GM21528 (cell line): ENCODE results near the gene GBP2.
A peak's percentile ranks its signal among the peaks of the same experiment; 100 is the strongest.

ENCODE experiments used
- ATAC-seq: cut with Tn5 transposase; IDR thresholded peaks from one replicate; pipeline ENCODE4 v1.9.1; 2021; ENCODE audit warnings: mild to moderate bottlenecking, moderate library complexity; ENCODE audit not compliant: unreplicated experiment, low FRiP score

Gene GBP2

DNA sequence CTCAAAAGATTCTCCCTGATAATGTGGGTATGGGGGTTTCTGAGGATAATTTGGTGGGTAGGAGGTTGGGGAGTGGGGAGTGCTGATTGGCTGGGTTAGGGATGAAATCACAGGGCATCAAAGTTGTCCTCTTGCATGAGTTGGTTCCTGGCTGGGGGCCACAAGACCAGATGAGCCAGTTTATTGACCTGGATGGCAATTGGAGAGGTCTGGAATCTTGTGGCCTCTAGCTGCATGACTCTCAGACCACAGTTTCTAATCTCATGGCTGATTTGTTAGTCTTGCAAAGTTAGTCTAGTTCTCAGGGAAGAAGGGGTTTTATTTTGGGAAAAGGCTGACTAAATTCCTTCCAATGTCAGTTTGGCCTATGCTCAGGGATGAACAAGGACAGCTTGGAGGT lies 57.6 kb downstream of the GBP2 start:
- no peak for ATAC-seq

GRCh38 chr1:89065079-89065868 lies 60.6 kb downstream of the GBP2 start, which contains the start of gene GBP1:
Gene GBP1, minus strand, starts transcription at chr1:89065208. Its CDS starts 1,974 bp downstream, at chr1:89063234.
- peak; percentile 70 for ATAC-seq

DNA sequence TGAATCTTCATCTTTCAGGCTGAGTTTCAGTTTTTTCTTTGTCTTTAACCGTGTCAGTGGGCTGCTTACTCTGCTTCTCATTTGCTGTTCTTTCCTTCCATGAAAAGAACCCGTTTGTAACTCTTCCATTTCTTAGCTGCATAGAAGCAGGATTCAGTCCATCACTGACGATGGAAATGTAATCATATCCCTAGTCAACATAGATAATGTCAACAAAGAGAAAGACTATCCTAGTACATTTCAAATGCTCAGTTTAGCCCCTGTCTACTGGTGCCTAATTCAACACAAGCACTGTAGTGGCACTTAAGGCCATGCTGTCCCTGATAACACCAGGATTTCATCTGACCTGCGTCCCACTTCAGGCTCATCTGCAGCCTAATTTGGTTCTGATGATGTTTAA lies 61.3 kb downstream of the GBP2 start:
- ATAC-seq, result peak; percentile 62

GRCh38 chr1:89063094-89063493 lies 62.8 kb downstream of the GBP2 start:
- ATAC-seq, result no peak

GRCh38 chr1:89060091-89060490 lies 65.8 kb downstream of the GBP2 start:
- ATAC-seq, result no peak
